DMS 273 (cell line): ENCODE results near the gene PTPA.

Experiments used
- DNase-seq: peaks from one replicate; lab custom pipeline; 2025; ENCODE audit not compliant: unreplicated experiment; lab: John Stamatoyannopoulos, UW

The PTPA gene

GRCh38 chr9:129110740-129111527 lies at the start of gene PTPA, which contains the start of gene CRAT:
PTPA (plus strand) TSS chr9:129111415; CDS start chr9:129111601, 186 bp downstream.
CRAT (minus strand) TSS chr9:129110793; CDS start chr9:129110509, 284 bp downstream.
- peak; percentile 96 for DNase-seq

- no peak for DNase-seq
Observed at GRCh38 chr9:129063061-129063460, 48.2 kb upstream of the PTPA start.

- no peak for DNase-seq
Observed at GRCh38 chr9:129064499-129064908, 46.7 kb upstream of the PTPA start.

GRCh38 chr9:129068110-129068509 lies 43.1 kb upstream of the PTPA start:
- DNase-seq, result no peak

- peak; percentile 77 for DNase-seq
Observed at GRCh38 chr9:129068990-129069861, 42.0 kb upstream of the PTPA start.

GRCh38 chr9:129069862-129070641 lies 41.2 kb upstream of the PTPA start:
- DNase-seq, result no peak

GRCh38 chr9:129070696-129071525 lies 40.3 kb upstream of the PTPA start:
- DNase-seq, result no peak

- DNase-seq, result peak; percentile 18
Observed at GRCh38 chr9:129071526-129072126, 39.6 kb upstream of the PTPA start.

- peak; percentile 16 for DNase-seq
Observed at GRCh38 chr9:129072171-129072570, 39.0 kb upstream of the PTPA start.

GRCh38 chr9:129073404-129073803 lies 37.8 kb upstream of the PTPA start:
- DNase-seq, result no peak

- DNase-seq, result no peak
Observed at GRCh38 chr9:129074106-129074505, 37.1 kb upstream of the PTPA start.

GRCh38 chr9:129075996-129076639 lies 35.1 kb upstream of the PTPA start:
- no peak for DNase-seq

GRCh38 chr9:129076640-129077037 lies 34.6 kb upstream of the PTPA start:
- no peak for DNase-seq

GRCh38 chr9:129077236-129077635 lies 34.0 kb upstream of the PTPA start:
- DNase-seq, result no peak

GRCh38 chr9:129078691-129079503 lies 32.3 kb upstream of the PTPA start:
- no peak for DNase-seq

- no peak for DNase-seq
Observed at GRCh38 chr9:129079829-129080228, 31.4 kb upstream of the PTPA start.

GRCh38 chr9:129080298-129080600 lies 31.0 kb upstream of the PTPA start:
- DNase-seq, result no peak

- DNase-seq, result peak; percentile 99
Observed at GRCh38 chr9:129080601-129081387, 30.4 kb upstream of the PTPA start, which contains the start of gene DOLPP1. DOLPP1 (plus strand) TSS chr9:129081111; CDS start chr9:129081132, 21 bp downstream.
